ENCODE data around the gene VMAC. TPM values are rescaled to one million over a fixed set of nuclear protein-coding genes. Genes with fewer than 3 reads are reported as not detected.

The VMAC gene
- total and polyA plus RNA-seq, 2 of the 13 experiments (the other 11 are each of a cell fraction or from before 2014, with no cell fraction given) = 2.4 TPM

GRCh38 chr19:5891938-5892771 lies 12.5 kb upstream of the VMAC start (continued):
- TF ChIP-seq, protein P1, sequence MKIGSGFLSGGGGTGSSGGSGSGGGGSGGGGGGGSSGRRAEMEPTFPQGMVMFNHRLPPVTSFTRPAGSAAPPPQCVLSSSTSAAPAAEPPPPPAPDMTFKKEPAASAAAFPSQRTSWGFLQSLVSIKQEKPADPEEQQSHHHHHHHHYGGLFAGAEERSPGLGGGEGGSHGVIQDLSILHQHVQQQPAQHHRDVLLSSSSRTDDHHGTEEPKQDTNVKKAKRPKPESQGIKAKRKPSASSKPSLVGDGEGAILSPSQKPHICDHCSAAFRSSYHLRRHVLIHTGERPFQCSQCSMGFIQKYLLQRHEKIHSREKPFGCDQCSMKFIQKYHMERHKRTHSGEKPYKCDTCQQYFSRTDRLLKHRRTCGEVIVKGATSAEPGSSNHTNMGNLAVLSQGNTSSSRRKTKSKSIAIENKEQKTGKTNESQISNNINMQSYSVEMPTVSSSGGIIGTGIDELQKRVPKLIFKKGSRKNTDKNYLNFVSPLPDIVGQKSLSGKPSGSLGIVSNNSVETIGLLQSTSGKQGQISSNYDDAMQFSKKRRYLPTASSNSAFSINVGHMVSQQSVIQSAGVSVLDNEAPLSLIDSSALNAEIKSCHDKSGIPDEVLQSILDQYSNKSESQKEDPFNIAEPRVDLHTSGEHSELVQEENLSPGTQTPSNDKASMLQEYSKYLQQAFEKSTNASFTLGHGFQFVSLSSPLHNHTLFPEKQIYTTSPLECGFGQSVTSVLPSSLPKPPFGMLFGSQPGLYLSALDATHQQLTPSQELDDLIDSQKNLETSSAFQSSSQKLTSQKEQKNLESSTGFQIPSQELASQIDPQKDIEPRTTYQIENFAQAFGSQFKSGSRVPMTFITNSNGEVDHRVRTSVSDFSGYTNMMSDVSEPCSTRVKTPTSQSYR (CRISPR knock-in tag; IDR thresholded peaks at IDR 0.05; ENCODE audit: borderline replicate concordance) = no peak
- TF ChIP-seq POLR2AphosphoS5 (IDR thresholded peaks at IDR 0.05; ENCODE audit: low read depth, low read length) (peak; percentile 47), ZNF234 (CRISPR knock-in tag; conservative IDR thresholded peaks at IDR 0.05) (0 out of 2 replicates have a peak, but pooled peaks have one; percentile 44), MLXIP (CRISPR knock-in tag; IDR thresholded peaks at IDR 0.05; ENCODE audit: borderline replicate concordance) (no peak), MED1 (CRISPR knock-in tag; IDR thresholded peaks at IDR 0.05) (peak; percentile 58), ZNF367 (CRISPR knock-in tag; IDR thresholded peaks at IDR 0.05; ENCODE audit: borderline replicate concordance) (no peak), HES4 (CRISPR knock-in tag; IDR thresholded peaks at IDR 0.05; ENCODE audit: borderline replicate concordance) (no peak), ZNF619 (CRISPR knock-in tag; IDR thresholded peaks at IDR 0.05) (peak; percentile 88; the same call in 1 of the 2 replicates), SOX6 (IDR thresholded peaks at IDR 0.05) (no peak), SOX6 (CRISPR knock-in tag; IDR thresholded peaks at IDR 0.05) (peak; percentile 66), MZF1 (CRISPR knock-in tag; IDR thresholded peaks at IDR 0.05; ENCODE audit: borderline replicate concordance) (no peak), ZNF713 (CRISPR knock-in tag; IDR thresholded peaks at IDR 0.05) (no peak), ZNF670 (CRISPR knock-in tag; IDR thresholded peaks at IDR 0.05; ENCODE audit: borderline replicate concordance) (no peak; the same call in 1 of the 2 replicates), TCF12 (IDR thresholded peaks at IDR 0.05) (no peak), TCF12 (CRISPR knock-in tag; IDR thresholded peaks at IDR 0.05) (0 out of 2 replicates have a peak, but pooled peaks have one; percentile 35), POLR2G (IDR thresholded peaks at IDR 0.05; ENCODE audit: low read depth, low read length) (peak; percentile 73; the same call in 1 of the 2 replicates), TSC22D2 (CRISPR knock-in tag; IDR thresholded peaks at IDR 0.05; ENCODE audit: borderline replicate concordance) (no peak), PCBP2 (optimal IDR thresholded peaks at IDR 0.05; ENCODE audit: low read depth, low read length, poor library complexity, severe bottlenecking) (no peak), ZNF563 (CRISPR knock-in tag; IDR thresholded peaks at IDR 0.05) (no peak), SMARCC2 (IDR thresholded peaks at IDR 0.05) (no peak), HNF4G (IDR thresholded peaks at IDR 0.05; ENCODE audit: borderline replicate concordance, low read depth, low read length) (no peak), HNF4G (CRISPR knock-in tag; IDR thresholded peaks at IDR 0.05; ENCODE audit: borderline replicate concordance, low read depth) (no peak; the same call in 1 of the 2 replicates)
- TF ChIP-seq, protein P2, sequence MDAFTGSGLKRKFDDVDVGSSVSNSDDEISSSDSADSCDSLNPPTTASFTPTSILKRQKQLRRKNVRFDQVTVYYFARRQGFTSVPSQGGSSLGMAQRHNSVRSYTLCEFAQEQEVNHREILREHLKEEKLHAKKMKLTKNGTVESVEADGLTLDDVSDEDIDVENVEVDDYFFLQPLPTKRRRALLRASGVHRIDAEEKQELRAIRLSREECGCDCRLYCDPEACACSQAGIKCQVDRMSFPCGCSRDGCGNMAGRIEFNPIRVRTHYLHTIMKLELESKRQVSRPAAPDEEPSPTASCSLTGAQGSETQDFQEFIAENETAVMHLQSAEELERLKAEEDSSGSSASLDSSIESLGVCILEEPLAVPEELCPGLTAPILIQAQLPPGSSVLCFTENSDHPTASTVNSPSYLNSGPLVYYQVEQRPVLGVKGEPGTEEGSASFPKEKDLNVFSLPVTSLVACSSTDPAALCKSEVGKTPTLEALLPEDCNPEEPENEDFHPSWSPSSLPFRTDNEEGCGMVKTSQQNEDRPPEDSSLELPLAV (CRISPR knock-in tag; conservative IDR thresholded peaks at IDR 0.05; ENCODE audit: low read depth) = no peak
